NCI-H1694 treated with DMSO at 0.1 percent for 48 hours (cell line): ENCODE measurements around the gene TCF15.

Source experiments
- DNase-seq: peaks from one replicate; lab custom pipeline; 2025; lab: John Stamatoyannopoulos, UW

TCF15 gene

GRCh38 chr20:611047-611842, 1.1 kb upstream of the TCF15 start:
- no peak for DNase-seq

GRCh38 chr20:609371-609964, 641 bp downstream of the TCF15 start:
- no peak for DNase-seq

- no peak for DNase-seq
These were observed 1.1 kb downstream of the TCF15 start for GRCh38 chr20:608970-609369.

- no peak for DNase-seq
These were observed 2.6 kb downstream of the TCF15 start for GRCh38 chr20:607476-607875.

GRCh38 chr20:605237-605636, 4.9 kb downstream of the TCF15 start:
- no peak for DNase-seq

GRCh38 chr20:603116-603640, 6.9 kb downstream of the TCF15 start:
- no peak for DNase-seq

- DNase-seq: no peak
These were observed 7.8 kb downstream of the TCF15 start for GRCh38 chr20:602111-602970.

GRCh38 chr20:600736-601135, 9.4 kb downstream of the TCF15 start:
- no peak for DNase-seq

- no peak for DNase-seq
These were observed 10.0 kb downstream of the TCF15 start for GRCh38 chr20:600141-600540.

GRCh38 chr20:598133-598850, 11.8 kb downstream of the TCF15 start:
- DNase-seq: no peak

GRCh38 chr20:597560-597959, 12.5 kb downstream of the TCF15 start:
- DNase-seq: no peak

- DNase-seq: no peak
These were observed 14.5 kb downstream of the TCF15 start for GRCh38 chr20:595330-596308.

GRCh38 chr20:592506-592905, 17.6 kb downstream of the TCF15 start:
- no peak for DNase-seq

GRCh38 chr20:591941-592340, 18.2 kb downstream of the TCF15 start:
- DNase-seq: no peak

GRCh38 chr20:588932-589672, 21.0 kb downstream of the TCF15 start:
- no peak for DNase-seq

- no peak for DNase-seq
These were observed 21.6 kb downstream of the TCF15 start for GRCh38 chr20:588476-588875.

- no peak for DNase-seq
These were observed 25.2 kb downstream of the TCF15 start for GRCh38 chr20:584971-585301.

GRCh38 chr20:584161-584970, 25.7 kb downstream of the TCF15 start:
- DNase-seq: no peak

- no peak for DNase-seq
These were observed 27.9 kb downstream of the TCF15 start for GRCh38 chr20:582204-582603.
